Measurements from ENCODE around the gene C5. TPM values are rescaled to one million over a fixed set of nuclear protein-coding genes. Genes with fewer than 3 reads are reported as not detected.

C5 gene
- total and polyA plus RNA-seq, 2 experiments from 2014 or later, result 0.31 TPM; not detected in 1

- no peaks in the 10 kb centered on the region for H3K9me2 ChIP-seq (ENCODE audit: insufficient read depth)
Observed at GRCh38 chr9:120905315-120906164, 144.5 kb downstream of the C5 start.

More at GRCh38 chr9:120905315-120906164, 144.5 kb downstream of the C5 start:
- H3K4me1 ChIP-seq (ENCODE audit: insufficient read depth), result no peaks in the 10 kb centered on the region
- DNase-seq (ENCODE audit: low spot score) (no peak), ATAC-seq (no peak)
- no peaks in the 10 kb centered on the region for H3K36me3 ChIP-seq (ENCODE audit: insufficient read depth)
- no peaks in the 10 kb centered on the region for H3K27me3 ChIP-seq (ENCODE audit: insufficient read depth)
- Mint-ChIP-seq H3K9me3 (no peaks in the 10 kb centered on the region), H3K36me3 (ENCODE audit: low read depth) (no peaks in the 10 kb centered on the region), H3K4me3 (no peak overlapping the region), H3K27me3 (ENCODE audit: insufficient read depth, low read depth, poor library complexity) (peaks cover 9% of the 10 kb centered on the region), H3K4me1 (peaks cover 5% of the 10 kb centered on the region; the same call in 1 of the 3 replicates), H3K27ac (no peak overlapping the region)
- no peak overlapping the region for H3K27ac ChIP-seq (ENCODE audit: low read depth)
- no peak for TF ChIP-seq REST (IDR thresholded peaks at IDR 0.05; ENCODE audit: unreplicated experiment)
- TF ChIP-seq NANOG (IDR thresholded peaks at IDR 0.05; ENCODE audit: borderline replicate concordance), result no peak
- TF ChIP-seq ZNF462 (CRISPR knock-in tag; IDR thresholded peaks at IDR 0.05), result no peak
- no peak for TF ChIP-seq STAT1 (IDR thresholded peaks at IDR 0.05; ENCODE audit: unreplicated experiment)
- no peak for TF ChIP-seq CTCF (conservative IDR thresholded peaks at IDR 0.05; ENCODE audit: low read depth in 2 of 2)
- TF ChIP-seq EZH2phosphoT487 (IDR thresholded peaks at IDR 0.05; ENCODE audit: unreplicated experiment), result no peak
- TF ChIP-seq ZNF114 (CRISPR knock-in tag; IDR thresholded peaks at IDR 0.05), result no peak
- TF ChIP-seq JUNB (IDR thresholded peaks at IDR 0.05; ENCODE audit: unreplicated experiment), result no peak
- TF ChIP-seq POLR2AphosphoS5 (IDR thresholded peaks at IDR 0.05; ENCODE audit: low read depth), result no peak
- TF ChIP-seq ZNF331 (CRISPR knock-in tag; IDR thresholded peaks at IDR 0.05; ENCODE audit: low read depth), result no peak
- no peak for TF ChIP-seq ETS1 (IDR thresholded peaks at IDR 0.05)
- TF ChIP-seq EZH2 (IDR thresholded peaks at IDR 0.05; ENCODE audit: low read depth, unreplicated experiment), result no peak
- TF ChIP-seq CREB1 (CRISPR knock-in tag; IDR thresholded peaks at IDR 0.05; ENCODE audit: low read depth), result no peak
- no peak overlapping the region for H3K4me3 ChIP-seq
- H3K4me2 ChIP-seq, result no peak overlapping the region
- no peaks in the 10 kb centered on the region for H4K20me1 ChIP-seq (replicated peaks; ENCODE audit: insufficient read depth)
- H2AFZ ChIP-seq, result no peak overlapping the region
- H3F3A ChIP-seq (replicated peaks; ENCODE audit: low read depth), result no peaks in the 10 kb centered on the region
- no peaks in the 10 kb centered on the region for H3K79me2 ChIP-seq (replicated peaks; ENCODE audit: insufficient read depth)

All from GM23338 (cell line).